ENCODE measurements around the gene QRFP. TPM values are rescaled to one million over a fixed set of nuclear protein-coding genes. Genes with fewer than 3 reads are reported as not detected.
A peak's percentile ranks its signal among the peaks of the same experiment; 100 is the strongest.

The QRFP gene
- polyA plus RNA-seq, 3 donors = 0.18 to 0.60 (median 0.21) TPM

DNA sequence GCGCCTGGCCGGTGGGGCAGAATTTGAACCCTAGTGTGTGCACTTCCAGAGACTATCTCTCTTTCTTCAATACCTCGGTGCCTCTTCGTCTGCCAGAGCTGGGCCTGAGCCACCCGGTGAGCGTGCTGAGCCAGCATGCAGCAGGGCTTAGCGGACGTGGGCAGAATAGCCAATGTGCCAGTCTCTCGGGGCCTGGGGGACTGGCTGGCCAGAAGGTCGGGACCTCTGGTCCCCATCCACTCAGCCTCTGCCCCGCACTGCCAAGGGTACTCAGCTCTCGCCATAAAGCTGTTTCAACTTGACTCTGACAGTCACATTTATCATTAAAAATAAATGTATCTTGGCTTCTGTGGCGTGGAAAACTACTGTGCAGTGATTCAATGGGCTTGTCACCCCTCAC, 46.6 kb upstream of the QRFP start:
- Histone ChIP-seq H3K4me2 (replicated peaks; ENCODE audit: extremely low read depth, low read length, poor library complexity, severe bottlenecking) (no peak overlapping the region), H3K4me3 (replicated peaks in 1 of 3; ENCODE audit: low read depth in 2 of 3, low read length in 3 of 3) (no peak overlapping the region), H3K27ac (ENCODE audit: low read depth in 1 of 2, low read length in 2 of 2) (no peak overlapping the region), H3K9ac (ENCODE audit: insufficient read depth, low read length, poor library complexity, severe bottlenecking) (no peak overlapping the region), H3K4me1 (ENCODE audit: control insufficient read depth in 1 of 2, insufficient read depth in 2 of 2, low read length in 2 of 2) (peaks cover 0 to 10% of the 10 kb centered on the region in 2 donors), H4K20me1 (ENCODE audit: insufficient read depth, low read length) (no peaks in the 10 kb centered on the region), H3K36me3 (replicated peaks in 1 of 2; ENCODE audit: control insufficient read depth in 1 of 2, insufficient read depth in 2 of 2, low read length in 2 of 2) (no peaks in the 10 kb centered on the region), H3K79me2 (ENCODE audit: insufficient read depth, low read length) (no peaks in the 10 kb centered on the region), H2AFZ (ENCODE audit: insufficient read depth, low read depth, low read length, poor library complexity, severe bottlenecking) (no peak overlapping the region), H3K27me3 (ENCODE audit: control insufficient read depth in 2 of 2, insufficient read depth in 2 of 2, low read length in 2 of 2) (peaks cover 7 to 32% of the 10 kb centered on the region in 2 donors), H3K9me3 (replicated peaks in 1 of 2; ENCODE audit: control insufficient read depth in 1 of 2, insufficient read depth in 1 of 2, low read length in 2 of 2) (peaks cover 0 to 10% of the 10 kb centered on the region in 2 donors)
- Mint-ChIP-seq H3K36me3 (peaks cover 0 to 4% of the 10 kb centered on the region in 2 donors), H3K9me3 (peaks cover 0 to 7% (median 2%) of the 10 kb centered on the region in 7 donors), H3K4me1 (peaks cover 8% of the 10 kb centered on the region), H3K4me3 (no peak overlapping the region), H3K27ac (no peak overlapping the region), H3K27me3 (ENCODE audit: low read depth in 3 of 3) (peaks cover 31 to 52% (median 41%) of the 10 kb centered on the region in 3 donors)
- no peak for DNase-seq
- WGBS (ENCODE audit: insufficient coverage) = 89% methylated on average over 11 of the region's 13 CpGs
- TF ChIP-seq, protein P1, sequence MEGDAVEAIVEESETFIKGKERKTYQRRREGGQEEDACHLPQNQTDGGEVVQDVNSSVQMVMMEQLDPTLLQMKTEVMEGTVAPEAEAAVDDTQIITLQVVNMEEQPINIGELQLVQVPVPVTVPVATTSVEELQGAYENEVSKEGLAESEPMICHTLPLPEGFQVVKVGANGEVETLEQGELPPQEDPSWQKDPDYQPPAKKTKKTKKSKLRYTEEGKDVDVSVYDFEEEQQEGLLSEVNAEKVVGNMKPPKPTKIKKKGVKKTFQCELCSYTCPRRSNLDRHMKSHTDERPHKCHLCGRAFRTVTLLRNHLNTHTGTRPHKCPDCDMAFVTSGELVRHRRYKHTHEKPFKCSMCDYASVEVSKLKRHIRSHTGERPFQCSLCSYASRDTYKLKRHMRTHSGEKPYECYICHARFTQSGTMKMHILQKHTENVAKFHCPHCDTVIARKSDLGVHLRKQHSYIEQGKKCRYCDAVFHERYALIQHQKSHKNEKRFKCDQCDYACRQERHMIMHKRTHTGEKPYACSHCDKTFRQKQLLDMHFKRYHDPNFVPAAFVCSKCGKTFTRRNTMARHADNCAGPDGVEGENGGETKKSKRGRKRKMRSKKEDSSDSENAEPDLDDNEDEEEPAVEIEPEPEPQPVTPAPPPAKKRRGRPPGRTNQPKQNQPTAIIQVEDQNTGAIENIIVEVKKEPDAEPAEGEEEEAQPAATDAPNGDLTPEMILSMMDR (IDR thresholded peaks at IDR 0.05) = no peak
- intact Hi-C loops (cut with micrococcal nuclease) = loop anchor here (5.0 to 10.0 kb wide), 3 partner anchors 76 to 238 kb away; no protein-coding TSS in a partner anchor

DNA sequence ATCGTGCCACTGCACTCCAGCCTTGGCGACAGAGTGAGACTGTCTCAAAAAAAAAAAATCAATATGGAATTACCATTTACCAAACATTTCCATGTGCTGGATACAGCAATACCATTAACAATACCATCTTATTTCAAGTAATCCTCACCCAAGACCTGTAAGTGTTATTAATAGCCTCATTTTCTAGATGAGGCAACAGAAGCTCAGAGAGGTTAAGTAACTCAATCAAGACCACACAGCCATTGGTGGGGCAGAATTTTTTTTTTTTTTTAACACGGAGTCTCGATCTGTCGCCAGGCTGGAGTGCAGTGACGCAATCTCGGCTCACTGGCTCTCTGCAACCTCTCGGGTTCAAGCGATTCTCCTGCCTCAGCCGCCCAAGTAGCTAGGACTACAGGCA, 46.1 kb upstream of the QRFP start:
- Histone ChIP-seq H4K20me1 (ENCODE audit: insufficient read depth, low read length) (no peaks in the 10 kb centered on the region), H3K4me2 (replicated peaks; ENCODE audit: extremely low read depth, low read length, poor library complexity, severe bottlenecking) (no peak overlapping the region), H3K27me3 (ENCODE audit: control insufficient read depth in 2 of 2, insufficient read depth in 2 of 2, low read length in 2 of 2) (peaks cover 13 to 37% of the 10 kb centered on the region in 2 donors), H3K9me3 (replicated peaks in 1 of 2; ENCODE audit: control insufficient read depth in 1 of 2, insufficient read depth in 1 of 2, low read length in 2 of 2) (peaks cover 0 to 10% of the 10 kb centered on the region in 2 donors), H3K9ac (ENCODE audit: insufficient read depth, low read length, poor library complexity, severe bottlenecking) (no peak overlapping the region), H2AFZ (ENCODE audit: insufficient read depth, low read depth, low read length, poor library complexity, severe bottlenecking) (no peak overlapping the region), H3K79me2 (ENCODE audit: insufficient read depth, low read length) (no peaks in the 10 kb centered on the region), H3K4me3 (replicated peaks in 1 of 3; ENCODE audit: low read depth in 2 of 3, low read length in 3 of 3) (no peak overlapping the region), H3K36me3 (replicated peaks in 1 of 2; ENCODE audit: control insufficient read depth in 1 of 2, insufficient read depth in 2 of 2, low read length in 2 of 2) (no peaks in the 10 kb centered on the region), H3K27ac (ENCODE audit: low read depth in 1 of 2, low read length in 2 of 2) (no peak overlapping the region), H3K4me1 (ENCODE audit: control insufficient read depth in 1 of 2, insufficient read depth in 2 of 2, low read length in 2 of 2) (peaks cover 0 to 10% of the 10 kb centered on the region in 2 donors)
- Mint-ChIP-seq H3K4me1 (peaks cover 8% of the 10 kb centered on the region), H3K27ac (no peak overlapping the region), H3K4me3 (peak overlapping the region in 1 of 2 donors; percentile 30), H3K27me3 (ENCODE audit: low read depth in 3 of 3) (peaks cover 34 to 57% (median 45%) of the 10 kb centered on the region in 3 donors), H3K36me3 (peaks cover 0 to 7% of the 10 kb centered on the region in 2 donors), H3K9me3 (peaks cover 0 to 7% (median 2%) of the 10 kb centered on the region in 7 donors)
- no peak for DNase-seq
- WGBS (ENCODE audit: insufficient coverage) = 60% methylated on average over 6 of the region's 10 CpGs
- intact Hi-C loops (cut with micrococcal nuclease) = loop anchor here (5.0 to 10.0 kb wide), 3 partner anchors 75 to 238 kb away; no protein-coding TSS in a partner anchor
- TF ChIP-seq, protein P1 (IDR thresholded peaks at IDR 0.05) = no peak

Measured in CD14-positive monocyte (primary cell).